Fibroblast of villous mesenchyme (primary cell): ENCODE data around the gene KLRF2. TPM values are rescaled to one million over a fixed set of nuclear protein-coding genes. Genes with fewer than 3 reads are reported as not detected.

Experiments used
- DNase-seq: peaks from one replicate; pipeline ENCODE4 v3.0.0-alpha.2; 2010; ENCODE audit warnings: low read depth
- H3K4me3 ChIP-seq: 2 replicates; pipeline ENCODE4 v1.5.1; 2011; ENCODE audit warnings: low read depth, mild to moderate bottlenecking, low read length
- total RNA-seq: library from RNA; depleted of rRNA; stranded (reverse); fragments of >200 nt; gene quantifications from 2 replicates; pipeline ENCODE4 v1.2.3, GENCODE V29; 2012
- TF ChIP-seq, protein P1 (sequence below): IDR thresholded peaks from 2 replicates; pipeline ENCODE4 v1.5.1; 2012; ENCODE audit warnings: low read depth, mild to moderate bottlenecking, low read length; ENCODE audit not compliant: insufficient read depth

KLRF2 gene
- total RNA-seq, 1 donor = not detected

- TF ChIP-seq, protein P1, sequence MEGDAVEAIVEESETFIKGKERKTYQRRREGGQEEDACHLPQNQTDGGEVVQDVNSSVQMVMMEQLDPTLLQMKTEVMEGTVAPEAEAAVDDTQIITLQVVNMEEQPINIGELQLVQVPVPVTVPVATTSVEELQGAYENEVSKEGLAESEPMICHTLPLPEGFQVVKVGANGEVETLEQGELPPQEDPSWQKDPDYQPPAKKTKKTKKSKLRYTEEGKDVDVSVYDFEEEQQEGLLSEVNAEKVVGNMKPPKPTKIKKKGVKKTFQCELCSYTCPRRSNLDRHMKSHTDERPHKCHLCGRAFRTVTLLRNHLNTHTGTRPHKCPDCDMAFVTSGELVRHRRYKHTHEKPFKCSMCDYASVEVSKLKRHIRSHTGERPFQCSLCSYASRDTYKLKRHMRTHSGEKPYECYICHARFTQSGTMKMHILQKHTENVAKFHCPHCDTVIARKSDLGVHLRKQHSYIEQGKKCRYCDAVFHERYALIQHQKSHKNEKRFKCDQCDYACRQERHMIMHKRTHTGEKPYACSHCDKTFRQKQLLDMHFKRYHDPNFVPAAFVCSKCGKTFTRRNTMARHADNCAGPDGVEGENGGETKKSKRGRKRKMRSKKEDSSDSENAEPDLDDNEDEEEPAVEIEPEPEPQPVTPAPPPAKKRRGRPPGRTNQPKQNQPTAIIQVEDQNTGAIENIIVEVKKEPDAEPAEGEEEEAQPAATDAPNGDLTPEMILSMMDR = no peak
- no peak for DNase-seq
- no peak overlapping the region for H3K4me3 ChIP-seq
These were observed 60.5 kb downstream of the KLRF2 start for GRCh38 chr12:9941838-9942237.

DNA sequence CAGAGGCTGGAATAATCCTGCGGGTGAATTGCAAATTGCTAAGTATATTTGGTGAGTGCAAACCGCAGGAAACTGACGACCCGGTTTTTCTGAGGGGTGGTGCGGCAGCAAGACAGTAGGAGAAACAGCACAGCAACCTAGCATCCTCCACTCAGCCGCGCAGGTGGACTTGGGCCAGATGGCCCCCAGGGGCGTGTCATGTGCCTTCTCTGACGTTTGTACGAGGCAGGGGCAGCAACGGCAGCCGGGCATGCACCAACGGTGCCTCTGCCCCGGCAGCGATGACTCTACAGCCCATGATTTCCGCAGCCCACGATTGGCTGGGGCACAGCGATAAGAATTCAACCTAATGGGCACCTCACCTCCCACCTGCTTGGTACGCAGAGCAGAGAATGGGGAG, 62.0 kb downstream of the KLRF2 start:
- TF ChIP-seq, protein P1 = no peak
- H3K4me3 ChIP-seq = no peak overlapping the region
- no peak for DNase-seq

DNA sequence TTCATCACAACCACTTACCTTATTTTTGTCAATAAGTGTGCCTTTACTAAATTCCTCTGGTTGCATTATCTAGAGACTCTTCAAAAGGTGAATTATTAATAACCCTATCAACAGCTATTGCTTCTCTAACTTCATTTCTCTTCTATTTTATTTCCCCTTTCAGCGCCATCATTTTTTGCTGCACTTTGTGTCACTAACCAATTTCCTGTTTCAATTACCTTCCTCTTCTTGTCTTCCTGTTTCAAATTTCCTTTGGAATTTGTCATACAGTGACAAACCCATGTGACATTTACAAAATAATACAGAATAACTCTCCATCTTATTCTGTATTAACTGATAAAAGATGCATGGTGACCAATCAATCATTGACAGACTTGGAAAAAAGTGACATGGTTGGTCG, 63.1 kb downstream of the KLRF2 start:
- DNase-seq = no peak
- TF ChIP-seq, protein P1 = no peak
- H3K4me3 ChIP-seq = no peak overlapping the region

Other genes with a start within 250 kb of the KLRF2 start
- gene CLEC2D, start 211.8 kb upstream of the KLRF2 start, total RNA-seq = 3.9 and 4.5 TPM in 2 replicates
- gene CLECL1, start 148.4 kb upstream of the KLRF2 start, total RNA-seq = not detected in 2 replicates
- gene CD69, start 120.6 kb upstream of the KLRF2 start, total RNA-seq = not detected in 2 replicates
- 0.32 and 0.43 TPM in 2 replicates for gene KLRF1, start 54.0 kb upstream of the KLRF2 start, total RNA-seq
- 40.6 and 47.9 TPM in 2 replicates for gene CLEC2B, start 12.1 kb upstream of the KLRF2 start, total RNA-seq
- gene CLEC2A, start 50.9 kb downstream of the KLRF2 start, total RNA-seq = not detected in 2 replicates
- gene CLEC12A, start 89.9 kb downstream of the KLRF2 start, total RNA-seq = not detected in 2 replicates
- gene CLEC1B, start 117.6 kb downstream of the KLRF2 start, total RNA-seq = under 0.01 TPM in 1 of 2 replicates, not detected in the other
- gene CLEC12B, start 129.1 kb downstream of the KLRF2 start, total RNA-seq = not detected in 2 replicates
- gene CLEC9A, start 149.2 kb downstream of the KLRF2 start, total RNA-seq = not detected in 2 replicates
- gene CLEC1A, start 217.5 kb downstream of the KLRF2 start, total RNA-seq = not detected in 2 replicates
- gene CLEC7A, start 248.7 kb downstream of the KLRF2 start, total RNA-seq = under 0.01 TPM in 1 of 2 replicates, not detected in the other